ENCODE measurements around the gene GSK3A.
A peak's percentile ranks its signal among the peaks of the same experiment; 100 is the strongest.

GSK3A gene

GRCh38 chr19:42249149-42249750 lies 6.8 kb upstream of the GSK3A start:
- DNase-seq (ENCODE audit: low spot score), result no peak

GRCh38 chr19:42248270-42249148 lies 6.1 kb upstream of the GSK3A start:
- no peak for DNase-seq (ENCODE audit: low spot score)

GRCh38 chr19:42247640-42248199 lies 5.3 kb upstream of the GSK3A start:
- no peak for DNase-seq (ENCODE audit: low spot score)

- DNase-seq (ENCODE audit: low spot score), result no peak
Observed at GRCh38 chr19:42246922-42247639, 4.7 kb upstream of the GSK3A start.

- peak; percentile 84 for DNase-seq (ENCODE audit: low spot score)
Observed at GRCh38 chr19:42246143-42246921, 3.9 kb upstream of the GSK3A start.

- no peak for DNase-seq (ENCODE audit: low spot score)
Observed at GRCh38 chr19:42245231-42245630, 2.8 kb upstream of the GSK3A start.

GRCh38 chr19:42244347-42245220 lies 2.2 kb upstream of the GSK3A start:
- peak; percentile 94 for DNase-seq (ENCODE audit: low spot score)

GRCh38 chr19:42242069-42242511 lies 312 bp downstream of the GSK3A start:
- DNase-seq (ENCODE audit: low spot score), result peak; percentile 26

- no peak for DNase-seq (ENCODE audit: low spot score)
Observed at GRCh38 chr19:42241279-42241678, 1.1 kb downstream of the GSK3A start.

GRCh38 chr19:42239544-42240220 lies 2.7 kb downstream of the GSK3A start:
- no peak for DNase-seq (ENCODE audit: low spot score)

- DNase-seq (ENCODE audit: low spot score), result no peak
Observed at GRCh38 chr19:42235181-42235580, 7.2 kb downstream of the GSK3A start.

GRCh38 chr19:42234364-42234763 lies 8.0 kb downstream of the GSK3A start:
- DNase-seq (ENCODE audit: low spot score), result no peak

- DNase-seq (ENCODE audit: low spot score), result no peak
Observed at GRCh38 chr19:42233678-42234292, 8.6 kb downstream of the GSK3A start.

GRCh38 chr19:42233106-42233505 lies 9.3 kb downstream of the GSK3A start:
- no peak for DNase-seq (ENCODE audit: low spot score)

GRCh38 chr19:42232435-42232834 lies 10.0 kb downstream of the GSK3A start:
- DNase-seq (ENCODE audit: low spot score), result no peak

- DNase-seq (ENCODE audit: low spot score), result no peak
Observed at GRCh38 chr19:42230571-42230970, 11.8 kb downstream of the GSK3A start.

- no peak for DNase-seq (ENCODE audit: low spot score)
Observed at GRCh38 chr19:42229855-42230351, 12.5 kb downstream of the GSK3A start.

- DNase-seq (ENCODE audit: low spot score), result no peak
Observed at GRCh38 chr19:42229301-42229854, 13.0 kb downstream of the GSK3A start.

GRCh38 chr19:42228641-42229040 lies 13.8 kb downstream of the GSK3A start:
- DNase-seq (ENCODE audit: low spot score), result no peak

Measured in globus pallidus (tissue), 1 donor.